Panc1 (cell line): ENCODE measurements around the gene RFX5. TPM values are rescaled to one million over a fixed set of nuclear protein-coding genes. Genes with fewer than 3 reads are reported as not detected.
A peak's percentile ranks its signal among the peaks of the same experiment; 100 is the strongest.

Source experiments
- ATAC-seq: fragments of 200-7000 bp; cut with Tn5 transposase; 2 replicates; pipeline ENCODE4 v1.9.1; 2020; ENCODE audit warnings: mild to moderate bottlenecking, moderate library complexity
- BruUV-seq: library from RNA; stranded (reverse); fragments of 400-500 nt; replicated peaks from 2 replicates; lab custom pipeline; 2021; lab: Mats Ljungman, UMichigan
- CTCF ChIA-PET: fragments of 300-600 bp; sonication (Branson Sonifier 250); formaldehyde crosslinking; loops from one replicate; lab custom pipeline; 2022; ENCODE audit warnings: antibody characterized with exemption; lab: Charles Lee
- POLR2A ChIA-PET: fragments of 300-600 bp; sonication (Branson Sonifier 250); formaldehyde crosslinking; loops from one replicate; lab custom pipeline; 2022; ENCODE audit warnings: antibody characterized with exemption; lab: Charles Lee
- DNase-seq: peaks from one replicate; pipeline ENCODE4 v3.0.0-alpha.2; 2010; ENCODE audit warnings: low read depth, low spot score
- H3K27ac ChIP-seq: 2 replicates; pipeline ENCODE4 v1.5.1; 2011; ENCODE audit warnings: mild to moderate bottlenecking, low read length, inconsistent platforms
- H3K27me3 ChIP-seq: fragments of 200-500 bp; sonication (Bioruptor generic); 2 replicates; pipeline ENCODE4 v1.6.0; 2014; ENCODE audit warnings: low read length, inconsistent platforms; ENCODE audit not compliant: control insufficient read depth, insufficient read depth
- H3K36me3 ChIP-seq: fragments of 200-500 bp; sonication (Bioruptor generic); 2 replicates; pipeline ENCODE4 v1.5.1; 2014; ENCODE audit warnings: inconsistent platforms, mild to moderate bottlenecking, low read length, moderate library complexity; ENCODE audit not compliant: control insufficient read depth, insufficient read depth
- H3K4me1 ChIP-seq: 2 replicates; pipeline ENCODE4 v1.5.1; 2011; ENCODE audit warnings: inconsistent platforms, mild to moderate bottlenecking, low read length, moderate library complexity; ENCODE audit not compliant: control insufficient read depth, insufficient read depth
- H3K4me3 ChIP-seq, 2 experiments: 2 replicates each; pipeline ENCODE4 v1.5.1; 2011 to 2012; ENCODE audit warnings: low read depth in 2 of 2, low read length in 2 of 2, mild to moderate bottlenecking in 2 of 2, inconsistent platforms in 1 of 2, moderate library complexity in 1 of 2
- H3K9me3 ChIP-seq: fragments of 200-500 bp; sonication (Bioruptor generic); 2 replicates; pipeline ENCODE4 v1.5.1; 2014; ENCODE audit warnings: low read depth, mild to moderate bottlenecking, inconsistent platforms, low read length, moderate library complexity; ENCODE audit not compliant: control insufficient read depth, insufficient read depth
- CTCF ChIP-seq: fragments of 450-650 bp; IDR thresholded peaks from 2 replicates; pipeline ENCODE4 v1.5.1; 2017; ENCODE audit warnings: mild to moderate bottlenecking
- POLR2AphosphoS5 ChIP-seq: IDR thresholded peaks from 2 replicates; pipeline ENCODE4 v1.6.1; 2012; ENCODE audit warnings: mild to moderate bottlenecking, low read depth, low read length, moderate library complexity
- REST ChIP-seq, 2 experiments: IDR thresholded peaks; 2 replicates each; pipeline ENCODE4 v1.6.1; 2011 to 2012; ENCODE audit warnings: low read depth in 2 of 2, control low read depth in 1 of 2, low read length in 1 of 2, mild to moderate bottlenecking in 1 of 2, moderate library complexity in 1 of 2; ENCODE audit not compliant: insufficient read depth in 1 of 2
- SIN3A ChIP-seq: IDR thresholded peaks from 2 replicates; pipeline ENCODE4 v1.6.1; 2012; ENCODE audit warnings: low read depth, mild to moderate bottlenecking, low read length, moderate library complexity, borderline replicate concordance; ENCODE audit not compliant: insufficient read depth
- TCF7L2 ChIP-seq: IDR thresholded peaks from 2 replicates; pipeline ENCODE4 v1.6.1; 2011; ENCODE audit warnings: mild to moderate bottlenecking, low read depth, low read length, inconsistent platforms
- in situ Hi-C: cut with HindIII; loops from 2 replicates; pipeline ENCODE4 v1.10.0; 2016; ENCODE audit warnings: low sequenced_read_pairs, low pct_unique_long_range_greater_than_20kb
- intact Hi-C: fragments of 100-400 bp; cut with micrococcal nuclease; formaldehyde crosslinking; loops from one replicate; pipeline ENCODE4 v1.10.0; 2022; ENCODE audit not compliant: unreplicated experiment
- total RNA-seq: library from RNA; stranded (reverse); gene quantifications from one replicate; pipeline ENCODE4 v1.2.1, GENCODE V29; 2021; ENCODE audit not compliant: unreplicated experiment

The RFX5 gene
- total RNA-seq, 1 experiment from 2014 or later = 75.5 TPM

- BruUV-seq = TSS peak; percentile 61
- Histone ChIP-seq H3K27ac (peak overlapping the region; percentile 93), H3K9me3 (peaks cover 6% of the 10 kb centered on the region; the same call in 1 of the 2 replicates), H3K4me3 (peak overlapping the region; percentile 84 to 91), H3K4me1 (peaks cover 13% of the 10 kb centered on the region; the same call in 1 of the 2 replicates), H3K27me3 (no peaks in the 10 kb centered on the region), H3K36me3 (peaks cover 8% of the 10 kb centered on the region)
- intact Hi-C loops = loop anchor here (1.0 kb wide), 1 partner anchor 33 kb away; no protein-coding TSS in a partner anchor
- POLR2A ChIA-PET = interaction anchor here (0.7 kb wide), 1 partner anchor 55 kb away, joined by 3 read pairs; no protein-coding TSS in a partner anchor
- in situ Hi-C loops = no loop called here
- DNase-seq (no peak), ATAC-seq (no peak)
- CTCF ChIA-PET = no interaction called here
- TF ChIP-seq TCF7L2 (no peak), CTCF (no peak), REST (IDR thresholded peaks at IDR 0.05; ENCODE audit: insufficient read depth in 1 of 2, low read depth in 2 of 2, low read length in 1 of 2) (no peak), POLR2AphosphoS5 (no peak), SIN3A (no peak)
These were observed 633 bp upstream of the RFX5 start for GRCh38 chr1:151347523-151348246.

GRCh38 chr1:151346082-151346768 is 827 bp downstream of the RFX5 start:
- no peaks in the 10 kb centered on the region for H3K9me3 ChIP-seq
- ATAC-seq (no peak), DNase-seq (no peak)
- no peak; the same call in 1 of the 2 replicates for TF ChIP-seq SIN3A
- TF ChIP-seq REST (IDR thresholded peaks at IDR 0.05; ENCODE audit: insufficient read depth in 1 of 2, low read depth in 2 of 2, low read length in 1 of 2) = no peak
- TF ChIP-seq TCF7L2 = no peak
- no peak for TF ChIP-seq CTCF
- no peak for TF ChIP-seq POLR2AphosphoS5
- CTCF ChIA-PET = interaction anchor here (0.7 kb wide), 1 partner anchor 45 kb away, joined by 4 read pairs; no protein-coding TSS in a partner anchor
- peaks cover 8% of the 10 kb centered on the region for H3K36me3 ChIP-seq
- H3K27ac ChIP-seq = peak overlapping the region; percentile 93
- H3K4me1 ChIP-seq = peaks cover 15% of the 10 kb centered on the region
- peak overlapping the region; percentile 84 to 91 for H3K4me3 ChIP-seq
- POLR2A ChIA-PET = interaction anchor here (0.6 kb wide), 1 partner anchor 65 kb away, joined by 3 read pairs; no protein-coding TSS in a partner anchor
- in situ Hi-C loops (no loop called here), intact Hi-C loops (no loop called here)
- no peaks in the 10 kb centered on the region for H3K27me3 ChIP-seq
- BruUV-seq = TSS peak; percentile 89
